B cell (primary cell): ENCODE data around the gene MRTFB. TPM values are rescaled to one million over a fixed set of nuclear protein-coding genes. Genes with fewer than 3 reads are reported as not detected.

Experiments
- ATAC-seq: fragments of 200-7000 bp; cut with Tn5 transposase; one replicate; pipeline ENCODE4 v1.10.0; 2021; ENCODE audit warnings: low read depth, mild to moderate bottlenecking, moderate number of reproducible peaks, moderate library complexity
- CTCF ChIA-PET: fragments of 350-600 bp; sonication (Branson Sonifier 250); formaldehyde crosslinking; loops from one replicate; lab custom pipeline; 2021; ENCODE audit warnings: antibody characterized with exemption, inconsistent platforms; lab: Charles Lee
- POLR2A ChIA-PET: fragments of 350-600 bp; sonication (Branson Sonifier 250); formaldehyde crosslinking; loops from one replicate; lab custom pipeline; 2021; ENCODE audit warnings: antibody characterized with exemption; lab: Charles Lee
- DNase-seq: peaks from one replicate; pipeline ENCODE4 v3.0.0; 2013
- H2AFZ ChIP-seq: 2 replicates; pipeline ENCODE4 v1.6.1; 2012; ENCODE audit warnings: mild to moderate bottlenecking, low read depth, low read length; ENCODE audit not compliant: insufficient read depth, poor library complexity, severe bottlenecking
- H3K27ac ChIP-seq, 2 donors: 1 replicate in 1 of 2; 2 replicates in 1 of 2; pipeline ENCODE4 v1.5.1; 2012 to 2013; ENCODE audit warnings: low read length in 2 of 2, mild to moderate bottlenecking in 2 of 2, moderate library complexity in 1 of 2
- H3K27me3 ChIP-seq, 4 experiments: fragments of 200-600 bp in 1 of 4; sonication (generic) in 1 of 4; replicated peaks in 1 of 4; 1 replicate in 2 of 4; 2 replicates in 2 of 4; pipeline versions ENCODE4 v1.6.1 to v1.7.0; 2013 to 2016; ENCODE audit warnings: low read length in 3 of 4, mild to moderate bottlenecking in 2 of 4, mixed read lengths in 1 of 4, moderate library complexity in 1 of 4; ENCODE audit not compliant: insufficient read depth in 4 of 4, control insufficient read depth in 3 of 4; ENCODE audit errors: control extremely low read depth in 1 of 4
- H3K36me3 ChIP-seq, 2 experiments: replicated peaks in 1 of 2; 1 replicate in 1 of 2; 2 replicates in 1 of 2; pipeline versions ENCODE4 v1.6.1 to v1.7.1; 2013; ENCODE audit warnings: low read length in 1 of 2; ENCODE audit not compliant: insufficient read depth in 2 of 2, control insufficient read depth in 1 of 2; ENCODE audit errors: control extremely low read depth in 1 of 2, extremely low read depth in 1 of 2
- H3K4me1 ChIP-seq, 2 donors: fragments of 200-600 bp in 1 of 2; sonication (generic) in 1 of 2; 1 replicate in 1 of 2; 2 replicates in 1 of 2; pipeline versions ENCODE4 v1.5.1 to v1.6.1; 2013 to 2017; ENCODE audit warnings: low read length in 2 of 2; ENCODE audit not compliant: control insufficient read depth in 2 of 2, insufficient read depth in 2 of 2
- H3K4me2 ChIP-seq: replicated peaks from 2 replicates; pipeline ENCODE3; 2012; ENCODE audit warnings: mild to moderate bottlenecking, low read depth, low read length; ENCODE audit not compliant: poor library complexity, severe bottlenecking
- H3K4me3 ChIP-seq, 5 experiments: fragments of 200-600 bp in 1 of 5; sonication (generic) in 1 of 5; 1 replicate in 3 of 5; 2 replicates in 2 of 5; pipeline versions ENCODE4 v1.5.1 to v1.7.0; 2011 to 2016; ENCODE audit warnings: low read length in 4 of 5, mild to moderate bottlenecking in 4 of 5, low read depth in 2 of 5, control low read depth in 1 of 5, moderate library complexity in 1 of 5; ENCODE audit not compliant: insufficient read depth in 1 of 5; ENCODE audit errors: control extremely low read depth in 1 of 5, extremely low read depth in 1 of 5
- H3K79me2 ChIP-seq: fragments of 200-600 bp; sonication (generic); one replicate; pipeline ENCODE4 v1.6.0; 2016; ENCODE audit warnings: low read length; ENCODE audit not compliant: control insufficient read depth, insufficient read depth
- H3K9ac ChIP-seq: fragments of 200-600 bp; sonication (generic); 2 replicates; pipeline ENCODE4 v1.6.1; 2017; ENCODE audit warnings: mild to moderate bottlenecking, low read length, moderate library complexity
- H3K9me3 ChIP-seq, 3 donors: one replicate each; pipeline versions ENCODE4 v1.6.1 to v1.7.1; 2013; ENCODE audit warnings: low read length in 2 of 3; ENCODE audit not compliant: control insufficient read depth in 2 of 3, insufficient read depth in 1 of 3; ENCODE audit errors: control extremely low read depth in 1 of 3
- H4K20me1 ChIP-seq: 2 replicates; pipeline ENCODE4 v1.6.0; 2012; ENCODE audit warnings: mild to moderate bottlenecking, low read length; ENCODE audit not compliant: insufficient read depth, control insufficient read depth, poor library complexity, severe bottlenecking
- H3K27ac Mint-ChIP-seq: one replicate; pipeline ENCODE4 v1.8.0; 2021; ENCODE audit warnings: mixed read lengths
- H3K27me3 Mint-ChIP-seq: one replicate; pipeline ENCODE4 v1.8.0; 2021; ENCODE audit warnings: mixed read lengths
- H3K4me1 Mint-ChIP-seq: one replicate; pipeline ENCODE4 v1.8.0; 2021; ENCODE audit warnings: mixed read lengths
- H3K4me3 Mint-ChIP-seq: one replicate; pipeline ENCODE4 v1.8.0; 2021; ENCODE audit warnings: mixed read lengths
- H3K9me3 Mint-ChIP-seq: one replicate; pipeline ENCODE4 v1.8.0; 2022; ENCODE audit warnings: mixed read lengths; ENCODE audit not compliant: insufficient read depth
- CTCF ChIP-seq: fragments of 200-600 bp; IDR thresholded peaks from one replicate; pipeline ENCODE4 v1.8.0; 2022; ENCODE audit warnings: antibody characterized with exemption, mild to moderate bottlenecking
- EZH2 ChIP-seq: IDR thresholded peaks from 2 replicates; pipeline ENCODE4 v1.6.1; 2012; ENCODE audit warnings: borderline replicate concordance, low read depth, mild to moderate bottlenecking, moderate library complexity, low read length; ENCODE audit not compliant: insufficient read depth, poor library complexity, severe bottlenecking
- WGBS: methylation state at CpG from one replicate; pipeline ENCODE4 v1.1.5; 2013; ENCODE audit warnings: missing lambda C conversion rate; ENCODE audit not compliant: insufficient coverage; 5-methylcytosine and 5-hydroxymethylcytosine counted together
- intact Hi-C: fragments of 100-400 bp; cut with micrococcal nuclease; formaldehyde crosslinking; loops from one replicate; pipeline ENCODE4 v1.10.0; 2022
- polyA plus RNA-seq: library from polyadenylated mRNA; depleted of rRNA; stranded (reverse); fragments of >200 nt; gene quantifications from 2 replicates; pipeline ENCODE4 v1.2.3, GENCODE V29; 2012
- total RNA-seq, 2 donors: library from RNA; stranded (reverse); fragments of 120-200 nt in 1 of 2; gene quantifications; 1 replicate in 1 of 2; 2 replicates in 1 of 2; pipeline versions ENCODE4 v1.2.3 to v1.2.4, GENCODE V29; 2013 to 2022

Gene MRTFB
- total and polyA plus RNA-seq, 2 donors (not counting 1 experiment from before 2014, with no cell fraction given) = 6.6 to 39.5 TPM

GRCh38 chr16:14139872-14140271 lies 68.8 kb downstream of the MRTFB start:
- TF ChIP-seq EZH2 (no peak), CTCF (no peak)
- no peak overlapping the region for H3K27ac Mint-ChIP-seq
- Histone ChIP-seq H3K79me2 (no peaks in the 10 kb centered on the region), H3K9me3 (no peaks in the 10 kb centered on the region), H4K20me1 (no peaks in the 10 kb centered on the region), H2AFZ (no peak overlapping the region), H3K4me2 (no peak overlapping the region), H3K27me3 (no peaks in the 10 kb centered on the region), H3K4me1 (peaks cover 0 to 5% of the 10 kb centered on the region in 2 donors), H3K27ac (no peak overlapping the region), H3K36me3 (peaks cover 0 to 8% of the 10 kb centered on the region in 2 experiments), H3K4me3 (no peak overlapping the region), H3K9ac (no peak overlapping the region)
- H3K9me3 Mint-ChIP-seq = no peaks in the 10 kb centered on the region
- ATAC-seq (no peak), DNase-seq (no peak)
- peaks cover 7% of the 10 kb centered on the region for H3K4me1 Mint-ChIP-seq
- POLR2A ChIA-PET = no interaction called here
- CTCF ChIA-PET = no interaction called here
- intact Hi-C loops = no loop called here
- no peaks in the 10 kb centered on the region for H3K27me3 Mint-ChIP-seq
- WGBS = no CpG with 5 or more reads among the region's 1 CpG
- no peak overlapping the region for H3K4me3 Mint-ChIP-seq

- Histone ChIP-seq H4K20me1 (no peaks in the 10 kb centered on the region), H3K4me2 (no peak overlapping the region), H3K9me3 (no peaks in the 10 kb centered on the region), H2AFZ (no peak overlapping the region), H3K36me3 (peaks cover 0 to 6% of the 10 kb centered on the region in 2 experiments), H3K4me1 (peaks cover 0 to 5% of the 10 kb centered on the region in 2 donors), H3K27me3 (no peaks in the 10 kb centered on the region), H3K79me2 (no peaks in the 10 kb centered on the region), H3K9ac (no peak overlapping the region), H3K4me3 (no peak overlapping the region), H3K27ac (no peak overlapping the region)
- ChIA-PET CTCF (no interaction called here), POLR2A (no interaction called here)
- Mint-ChIP-seq H3K9me3 (no peaks in the 10 kb centered on the region), H3K27ac (no peak overlapping the region), H3K27me3 (no peaks in the 10 kb centered on the region), H3K4me3 (no peak overlapping the region), H3K4me1 (peaks cover 7% of the 10 kb centered on the region)
- no peak for ATAC-seq
- DNase-seq = no peak
- no CpG with 5 or more reads among the region's 5 CpGs for WGBS
- TF ChIP-seq EZH2 (no peak), CTCF (no peak)
- intact Hi-C loops = no loop called here
These were observed 69.8 kb downstream of the MRTFB start for GRCh38 chr16:14140923-14141322.
